T-helper 22 cell (primary cell): ENCODE measurements around the gene SLC15A4.
"Not testable (repeated sequence)": the region's sequence is repeated elsewhere in the genome, so short reads cannot be mapped to it uniquely, and the experiment has no call there.

ENCODE experiments used
- DNase-seq: peaks from one replicate; pipeline ENCODE4 v3.0.0-alpha.2; 2020; ENCODE audit warnings: low read depth

The SLC15A4 gene

GRCh38 chr12:128844031-128844635, 20.4 kb upstream of the SLC15A4 start:
- DNase-seq = no peak

GRCh38 chr12:128843538-128843937, 19.8 kb upstream of the SLC15A4 start:
- no peak for DNase-seq

GRCh38 chr12:128842579-128842978, 18.8 kb upstream of the SLC15A4 start:
- no peak for DNase-seq

- DNase-seq = no peak
Observed at GRCh38 chr12:128840862-128841468, 17.2 kb upstream of the SLC15A4 start.

GRCh38 chr12:128839885-128840284, 16.1 kb upstream of the SLC15A4 start:
- DNase-seq = not testable (repeated sequence)

- no peak for DNase-seq
Observed at GRCh38 chr12:128833418-128833817, 9.7 kb upstream of the SLC15A4 start.

GRCh38 chr12:128830505-128830893, 6.7 kb upstream of the SLC15A4 start:
- no peak for DNase-seq

- DNase-seq = no peak
Observed at GRCh38 chr12:128829861-128830504, 6.2 kb upstream of the SLC15A4 start.

GRCh38 chr12:128827724-128828123, 4.0 kb upstream of the SLC15A4 start:
- DNase-seq = no peak

- no peak for DNase-seq
Observed at GRCh38 chr12:128825835-128826234, 2.1 kb upstream of the SLC15A4 start.

- no peak for DNase-seq
Observed at GRCh38 chr12:128823216-128823915, 392 bp downstream of the SLC15A4 start.

GRCh38 chr12:128820723-128821432, 2.9 kb downstream of the SLC15A4 start:
- no peak for DNase-seq

- no peak for DNase-seq
Observed at GRCh38 chr12:128820253-128820652, 3.5 kb downstream of the SLC15A4 start.

- DNase-seq = no peak
Observed at GRCh38 chr12:128819293-128820144, 4.2 kb downstream of the SLC15A4 start.

- DNase-seq = no peak
Observed at GRCh38 chr12:128818065-128819022, 5.4 kb downstream of the SLC15A4 start.

- no peak for DNase-seq
Observed at GRCh38 chr12:128817111-128818015, 6.4 kb downstream of the SLC15A4 start.

GRCh38 chr12:128816643-128816920, 7.2 kb downstream of the SLC15A4 start:
- DNase-seq = no peak

GRCh38 chr12:128815779-128816642, 7.7 kb downstream of the SLC15A4 start:
- DNase-seq = no peak
